Body of pancreas (tissue), 4 donors: ENCODE data around the gene OR4K17. TPM values are rescaled to one million over a fixed set of nuclear protein-coding genes. Genes with fewer than 3 reads are reported as not detected.
"Not testable (repeated sequence)": the region's sequence is repeated elsewhere in the genome, so short reads cannot be mapped to it uniquely, and the experiment has no call there.

ENCODE experiments used
- ATAC-seq: fragments of 150-250 bp; one replicate; pipeline ENCODE4 v1.9.1; 2016
- DNase-seq, 4 donors: peaks; one replicate each; pipeline ENCODE4 v3.0.0-alpha.2; 2019
- H3K27ac ChIP-seq, 4 donors: fragments of 200-600 bp; sonication (generic); 1 replicate in 3 of 4; 2 replicates in 1 of 4; pipeline versions ENCODE4 v1.5.1 to v1.6.1; 2016 to 2019; ENCODE audit warnings: mild to moderate bottlenecking in 1 of 4, mixed read lengths in 1 of 4, moderate library complexity in 1 of 4
- H3K27me3 ChIP-seq, 2 donors: fragments of 200-600 bp; sonication (generic); one replicate each; pipeline ENCODE4 v1.6.0; 2016; ENCODE audit warnings: mild to moderate bottlenecking in 1 of 2
- H3K36me3 ChIP-seq, 2 donors: fragments of 200-600 bp; sonication (generic); replicated peaks in 1 of 2; 2 replicates each; pipeline ENCODE4 v1.5.1; 2016; ENCODE audit warnings: low read depth in 2 of 2; ENCODE audit not compliant: insufficient read depth in 1 of 2
- H3K4me1 ChIP-seq: fragments of 200-600 bp; sonication (generic); one replicate; pipeline ENCODE4 v1.6.0; 2016
- H3K4me3 ChIP-seq, 2 donors: fragments of 200-600 bp; sonication (generic); 1 replicate in 1 of 2; 2 replicates in 1 of 2; pipeline ENCODE4 v1.5.1; 2016 to 2019
- H3K9me3 ChIP-seq, 3 donors: fragments of 200-600 bp; sonication (generic); 1 replicate in 2 of 3; 2 replicates in 1 of 3; pipeline ENCODE4 v1.5.1; 2016
- POLR2A ChIP-seq, 3 donors: fragments of 450-650 bp; IDR thresholded peaks; one replicate each; pipeline ENCODE4 v1.6.1; 2016; ENCODE audit warnings: antibody characterized with exemption in 3 of 3, mild to moderate bottlenecking in 2 of 3
- intact Hi-C: fragments of 100-400 bp; cut with DNase I; formaldehyde crosslinking; loops from one replicate; pipeline ENCODE4 v1.15.1; 2023
- small RNA-seq: library from RNA; depleted of rRNA; stranded (forward); fragments of <200 nt; gene quantifications from one replicate; pipeline ENCODE3, GENCODE V24; 2016
- total RNA-seq, 2 donors: library from RNA; depleted of rRNA; stranded (reverse); fragments of >200 nt; gene quantifications; one replicate each; pipeline ENCODE4 v1.1.0, GENCODE V29; 2016
- TF ChIP-seq, protein P1 (sequence below), 7 experiments: fragments of 450-650 bp in 4 of 7; fragments of 200-600 bp in 3 of 7; sonication (generic) in 3 of 7; IDR thresholded peaks; one replicate each; pipeline ENCODE4 v1.5.1; 2016 to 2019; ENCODE audit warnings: antibody characterized with exemption in 7 of 7

The OR4K17 gene
- total RNA-seq, 2 donors from 2014 or later, result not detected

GRCh38 chr14:20164462-20164861 lies 53.9 kb downstream of the OR4K17 start:
- ATAC-seq, result no peak
- H3K9me3 ChIP-seq, result peaks cover 0 to 5% (median 0%) of the 10 kb centered on the region in 3 donors
- H3K4me3 ChIP-seq, result no peak overlapping the region
- intact Hi-C loops, result no loop called here
- H3K36me3 ChIP-seq, result no peaks in the 10 kb centered on the region
- H3K27me3 ChIP-seq, result no peaks in the 10 kb centered on the region
- no peaks in the 10 kb centered on the region for H3K4me1 ChIP-seq
- DNase-seq, result no peak
- H3K27ac ChIP-seq, result no peak overlapping the region
- TF ChIP-seq, protein P1, sequence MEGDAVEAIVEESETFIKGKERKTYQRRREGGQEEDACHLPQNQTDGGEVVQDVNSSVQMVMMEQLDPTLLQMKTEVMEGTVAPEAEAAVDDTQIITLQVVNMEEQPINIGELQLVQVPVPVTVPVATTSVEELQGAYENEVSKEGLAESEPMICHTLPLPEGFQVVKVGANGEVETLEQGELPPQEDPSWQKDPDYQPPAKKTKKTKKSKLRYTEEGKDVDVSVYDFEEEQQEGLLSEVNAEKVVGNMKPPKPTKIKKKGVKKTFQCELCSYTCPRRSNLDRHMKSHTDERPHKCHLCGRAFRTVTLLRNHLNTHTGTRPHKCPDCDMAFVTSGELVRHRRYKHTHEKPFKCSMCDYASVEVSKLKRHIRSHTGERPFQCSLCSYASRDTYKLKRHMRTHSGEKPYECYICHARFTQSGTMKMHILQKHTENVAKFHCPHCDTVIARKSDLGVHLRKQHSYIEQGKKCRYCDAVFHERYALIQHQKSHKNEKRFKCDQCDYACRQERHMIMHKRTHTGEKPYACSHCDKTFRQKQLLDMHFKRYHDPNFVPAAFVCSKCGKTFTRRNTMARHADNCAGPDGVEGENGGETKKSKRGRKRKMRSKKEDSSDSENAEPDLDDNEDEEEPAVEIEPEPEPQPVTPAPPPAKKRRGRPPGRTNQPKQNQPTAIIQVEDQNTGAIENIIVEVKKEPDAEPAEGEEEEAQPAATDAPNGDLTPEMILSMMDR (IDR thresholded peaks at IDR 0.05), result no peak
- no peak for TF ChIP-seq POLR2A (IDR thresholded peaks at IDR 0.05)

DNA sequence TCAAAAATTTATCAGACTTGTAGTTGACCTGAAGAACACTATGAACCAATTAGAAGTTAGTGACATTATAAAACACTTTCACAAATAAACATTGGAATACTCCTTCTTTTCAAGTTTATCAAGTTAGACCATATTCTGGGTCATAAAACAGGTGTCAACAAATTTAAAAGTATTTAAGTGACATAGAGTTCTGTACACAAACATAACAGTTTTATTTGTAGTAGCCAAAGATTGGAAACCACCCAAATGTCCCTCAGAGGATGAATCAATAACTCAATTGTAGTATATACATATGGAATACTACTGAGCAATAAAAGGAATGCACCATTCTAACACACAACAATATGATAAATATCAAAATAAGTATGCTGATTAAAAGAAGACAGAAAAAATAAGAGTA lies 56.6 kb downstream of the OR4K17 start:
- no peak for DNase-seq
- intact Hi-C loops, result no loop called here
- ATAC-seq, result no peak
- TF ChIP-seq, protein P1 (IDR thresholded peaks at IDR 0.05), result no peak
- TF ChIP-seq POLR2A (IDR thresholded peaks at IDR 0.05), result no peak
- Histone ChIP-seq H3K27me3 (no peaks in the 10 kb centered on the region), H3K4me3 (no peak overlapping the region), H3K36me3 (no peaks in the 10 kb centered on the region), H3K27ac (no peak overlapping the region), H3K4me1 (no peaks in the 10 kb centered on the region), H3K9me3 (peaks cover 0 to 5% (median 0%) of the 10 kb centered on the region in 3 donors)

- H3K27me3 ChIP-seq, H3K4me3 ChIP-seq, H3K4me1 ChIP-seq, intact Hi-C loops, ATAC-seq, DNase-seq, H3K9me3 ChIP-seq, H3K27ac ChIP-seq, H3K36me3 ChIP-seq: not testable (repeated sequence)
Observed at GRCh38 chr14:20169852-20170251, 59.3 kb downstream of the OR4K17 start.

Small RNAs within 50 kb of the gene (small RNA-seq; reads per million reads assigned to genes)
- not detected for gene RNA5SP380

Other genes starting within 250 kb of the OR4K17 start
- not detected for gene OR4K2, start 235.6 kb upstream of the OR4K17 start, total RNA-seq
- gene OR4K5, start 190.1 kb upstream of the OR4K17 start, total RNA-seq, result not detected
- not detected for gene OR4K1, start 179.8 kb upstream of the OR4K17 start, total RNA-seq
- gene OR4K15, start 135.1 kb upstream of the OR4K17 start, total RNA-seq, result not detected
- gene OR4Q2, start 108.6 kb upstream of the OR4K17 start, total RNA-seq, result not detected
- gene OR4K14, start 91.4 kb upstream of the OR4K17 start, total RNA-seq, result not detected
- not detected for gene OR4K13, start 74.7 kb upstream of the OR4K17 start, total RNA-seq
- not detected for gene OR4L1, start 50.7 kb upstream of the OR4K17 start, total RNA-seq
- gene OR4N5, start 28.1 kb downstream of the OR4K17 start, total RNA-seq, result not detected
- not detected for gene OR11G2, start 80.2 kb downstream of the OR4K17 start, total RNA-seq
- not detected for gene OR11H6, start 113.0 kb downstream of the OR4K17 start, total RNA-seq
- gene OR11H7, start 118.2 kb downstream of the OR4K17 start, total RNA-seq, result not detected
- not detected for gene OR11H4, start 128.5 kb downstream of the OR4K17 start, total RNA-seq
- gene TTC5, start 195.2 kb downstream of the OR4K17 start, total RNA-seq, result 10 to 100 TPM; 12.5 to 16.6 TPM
- gene CCNB1IP1, start 222.5 kb downstream of the OR4K17 start, total RNA-seq, result 10 to 100 TPM; 17.1 to 66.9 TPM
- 10 to 100 TPM in 1 of 2 donors, 1 to 10 TPM in 1; 5.6 to 11.7 TPM for gene PARP2, start 232.9 kb downstream of the OR4K17 start, total RNA-seq